GM12878 (cell line): ENCODE results near the gene CACNG4. TPM values are rescaled to one million over a fixed set of nuclear protein-coding genes. Genes with fewer than 3 reads are reported as not detected.

Experiments used
- ATAC-seq: fragments of 200-7000 bp; cut with Tn5 transposase; 3 replicates; pipeline ENCODE4 v1.9.1; 2020; ENCODE audit warnings: mild to moderate bottlenecking, moderate library complexity
- BruUV-seq: library from RNA; stranded (reverse); fragments of 400-500 nt; replicated peaks from 2 replicates; lab custom pipeline; 2021; lab: Mats Ljungman, UMichigan
- CTCF ChIA-PET: fragments of 300-600 bp; sonication (Branson Sonifier 250); formaldehyde crosslinking; extraction: SDS; loops from one replicate; lab custom pipeline; 2021; ENCODE audit warnings: inconsistent platforms; lab: Yijun Ruan, JAX
- POLR2A ChIA-PET: fragments of 350-600 bp; formaldehyde crosslinking; extraction: SDS; loops from one replicate; lab custom pipeline; 2021; ENCODE audit warnings: inconsistent platforms; lab: Charles Lee
- RAD21 ChIA-PET: fragments of 300-600 bp; sonication (Branson Sonifier 250); formaldehyde crosslinking; loops from one replicate; lab custom pipeline; 2023; ENCODE audit warnings: antibody characterized with exemption; ENCODE audit not compliant: unreplicated experiment; lab: Charles Lee
- SMC1A ChIA-PET: fragments of 300-600 bp; sonication (Branson Sonifier 250); formaldehyde crosslinking; loops from one replicate; lab custom pipeline; 2023; ENCODE audit not compliant: unreplicated experiment, uncharacterized antibody; lab: Charles Lee
- DNase-seq: peaks from one replicate; pipeline ENCODE4 v3.0.0-alpha.2; 2011; ENCODE audit warnings: low read depth, low spot score
- FAIRE-seq: peaks from 3 replicates; lab custom pipeline; 2011; peaks lifted over from hg19 to GRCh38; lab: Jason Lieb, UNC
- H2AFZ ChIP-seq: 2 replicates; pipeline ENCODE4 v1.6.0; 2011; ENCODE audit warnings: low read depth, low read length, control low read depth; ENCODE audit not compliant: control insufficient read depth
- H3K27ac ChIP-seq: 2 replicates; pipeline ENCODE4 v1.5.1; 2011; ENCODE audit warnings: control low read depth; ENCODE audit not compliant: control insufficient read depth, insufficient read depth
- H3K27me3 ChIP-seq, 2 experiments: replicated peaks in 1 of 2; 2 replicates each; pipeline versions ENCODE4 v1.6.0 to v1.6.1; 2011; ENCODE audit warnings: low read length in 1 of 2; ENCODE audit not compliant: control insufficient read depth in 2 of 2, insufficient read depth in 2 of 2
- H3K36me3 ChIP-seq, 2 experiments: 2 replicates each; pipeline ENCODE4 v1.5.1; 2011; ENCODE audit warnings: low read length in 1 of 2; ENCODE audit not compliant: control insufficient read depth in 2 of 2, insufficient read depth in 2 of 2
- H3K4me1 ChIP-seq: 2 replicates; pipeline ENCODE4 v1.6.1; 2011; ENCODE audit warnings: mild to moderate bottlenecking, low read length, moderate library complexity, mixed read lengths; ENCODE audit not compliant: control insufficient read depth, insufficient read depth
- H3K4me2 ChIP-seq: 2 replicates; pipeline ENCODE4 v1.6.0; 2011; ENCODE audit warnings: control low read depth; ENCODE audit not compliant: control insufficient read depth, insufficient read depth
- H3K4me3 ChIP-seq: fragments of 200-600 bp; sonication (generic); 2 replicates; pipeline ENCODE4 v1.5.1; 2016
- H3K79me2 ChIP-seq: 2 replicates; pipeline ENCODE4 v1.6.0; 2011; ENCODE audit warnings: low read length; ENCODE audit not compliant: control insufficient read depth, insufficient read depth
- H3K9ac ChIP-seq: 2 replicates; pipeline ENCODE4 v1.8.0; 2011; ENCODE audit warnings: low read length, control low read depth, mixed read lengths; ENCODE audit not compliant: control insufficient read depth, insufficient read depth
- H3K9me3 ChIP-seq: replicated peaks from 3 replicates; pipeline ENCODE4 v1.5.1; 2011; ENCODE audit warnings: mild to moderate bottlenecking, low read length; ENCODE audit not compliant: control insufficient read depth, insufficient read depth
- H4K20me1 ChIP-seq: 2 replicates; pipeline ENCODE4 v1.6.0; 2011; ENCODE audit not compliant: control insufficient read depth, insufficient read depth
- BCL11A ChIP-seq: IDR thresholded peaks from 2 replicates; pipeline ENCODE4 v1.6.1; 2011; ENCODE audit warnings: low read depth, low read length
- CEBPB ChIP-seq, 2 experiments: fragments of 150-350 bp in 1 of 2; IDR thresholded peaks; 2 replicates each; pipeline ENCODE4 v1.6.1; 2012 to 2014; ENCODE audit warnings: low read depth in 2 of 2, low read length in 2 of 2, borderline replicate concordance in 1 of 2, inconsistent platforms in 1 of 2
- KAT2A ChIP-seq: conservative IDR thresholded peaks from 2 replicates; pipeline ENCODE4 v1.6.1; 2011; ENCODE audit warnings: low read depth, low read length; ENCODE audit not compliant: control insufficient read depth
- KDM1A ChIP-seq: fragments of 200-600 bp; sonication (generic); IDR thresholded peaks from 2 replicates; pipeline ENCODE4 v1.6.1; 2016; ENCODE audit warnings: borderline replicate concordance
- MEF2A ChIP-seq: IDR thresholded peaks from 2 replicates; pipeline ENCODE4 v1.6.1; 2011; ENCODE audit warnings: low read depth, mild to moderate bottlenecking, low read length, moderate library complexity; ENCODE audit not compliant: insufficient read depth
- MLLT1 ChIP-seq: fragments of 450-650 bp; IDR thresholded peaks from 2 replicates; pipeline ENCODE4 v1.6.1; 2016; ENCODE audit warnings: mild to moderate bottlenecking
- MYC ChIP-seq: IDR thresholded peaks from 2 replicates; pipeline ENCODE4 v1.6.1; 2011; ENCODE audit warnings: mild to moderate bottlenecking, low read length, moderate library complexity, inconsistent platforms; ENCODE audit not compliant: insufficient read depth, insufficient replicate concordance, insufficient read length, severe bottlenecking
- PKNOX1 ChIP-seq: fragments of 450-650 bp; IDR thresholded peaks from 2 replicates; pipeline ENCODE4 v1.6.1; 2016; ENCODE audit warnings: mild to moderate bottlenecking
- POLR2A ChIP-seq: IDR thresholded peaks from 2 replicates; pipeline ENCODE4 v1.6.1; 2011; ENCODE audit warnings: low read depth, mild to moderate bottlenecking, low read length
- RELA ChIP-seq: fragments of 450-650 bp; IDR thresholded peaks from 2 replicates; pipeline ENCODE4 v1.8.0; 2014; ENCODE audit warnings: borderline replicate concordance; ENCODE audit not compliant: partially characterized antibody
- SMAD1 ChIP-seq: fragments of 450-650 bp; IDR thresholded peaks from 2 replicates; pipeline ENCODE4 v1.6.1; 2018; ENCODE audit warnings: mild to moderate bottlenecking, low read depth; ENCODE audit not compliant: partially characterized antibody
- SMARCA5 ChIP-seq: fragments of 450-650 bp; IDR thresholded peaks from 2 replicates; pipeline ENCODE4 v1.6.1; 2017; ENCODE audit warnings: mild to moderate bottlenecking
- SPI1 ChIP-seq: IDR thresholded peaks from 2 replicates; pipeline ENCODE4 v1.6.1; 2011; ENCODE audit warnings: low read depth, mild to moderate bottlenecking, low read length, moderate library complexity, borderline replicate concordance; ENCODE audit not compliant: insufficient read depth
- SREBF1 ChIP-seq: IDR thresholded peaks from 2 replicates; pipeline ENCODE4 v1.6.1; 2012; ENCODE audit warnings: mild to moderate bottlenecking, low read length
- SRF ChIP-seq, 2 experiments: IDR thresholded peaks; 2 replicates each; pipeline ENCODE4 v1.6.1; 2011; ENCODE audit warnings: low read depth in 2 of 2, low read length in 2 of 2, mild to moderate bottlenecking in 1 of 2, moderate library complexity in 1 of 2
- ZNF687 ChIP-seq: fragments of 450-650 bp; IDR thresholded peaks from 2 replicates; pipeline ENCODE4 v1.6.1; 2017; ENCODE audit warnings: mild to moderate bottlenecking, moderate library complexity
- WGBS: methylation state at CpG from one replicate; pipeline ENCODE4 v1.1.6; 2016; ENCODE audit warnings: low lambda C conversion rate; ENCODE audit not compliant: insufficient replicate concordance, insufficient coverage; ENCODE audit errors: missing lambda C conversion rate; 5-methylcytosine and 5-hydroxymethylcytosine counted together
- in situ Hi-C: fragments of 300-500 bp; cut with MboI; formaldehyde crosslinking; loops from 9 replicates; pipeline ENCODE4 v1.14.3; 2018; ENCODE audit warnings: mixed read lengths
- intact Hi-C: fragments of 100-400 bp; cut with micrococcal nuclease; formaldehyde crosslinking; loops from one replicate; pipeline ENCODE4 v1.14.2; 2022; ENCODE audit not compliant: unreplicated experiment
- polyA plus RNA-seq, 11 experiments: library from polyadenylated mRNA; depleted of rRNA in 4 of 11; unstranded in 6 of 11; stranded (reverse) in 5 of 11; fragments of >200 nt; fragmentation: Nextera tagmentation in 4 of 11; fragmentation: Illumina TruSeq in 1 of 11; extraction: Ambion mirVana in 4 of 11; extraction: Trizol in 1 of 11; gene quantifications; 1 replicate in 1 of 11; 2 replicates in 10 of 11; pipeline versions ENCODE4 v1.2.1 to v1.2.3, GENCODE V29; 2011 to 2016; ENCODE audit warnings: inconsistent platforms in 2 of 11, missing spikeins in 2 of 11, low read depth in 1 of 11
- total RNA-seq, 4 experiments: library from RNA; depleted of rRNA in 3 of 4; stranded (reverse); fragments of >200 nt in 3 of 4; fragmentation: Illumina TruSeq in 1 of 4; extraction: Trizol in 1 of 4; gene quantifications; 2 replicates each; pipeline versions ENCODE4 v1.2.1 to v1.2.3, GENCODE V29; 2013 to 2021

Gene CACNG4
- total and polyA plus RNA-seq, 10 of the 15 experiments (the other 5 are each of a cell fraction or from before 2014, with no cell fraction given): 0.08 TPM; not detected in 8

- H3K79me2 ChIP-seq: no peaks in the 10 kb centered on the region
- no peaks in the 10 kb centered on the region for H3K36me3 ChIP-seq
- no peak overlapping the region for H3K4me2 ChIP-seq
- H4K20me1 ChIP-seq: no peaks in the 10 kb centered on the region
- FAIRE-seq: no peak
- H3K27me3 ChIP-seq: no peaks in the 10 kb centered on the region; a peak in 2 of 4 replicates
- no TSS peak for BruUV-seq
- no peaks in the 10 kb centered on the region for H3K9me3 ChIP-seq
- ChIA-PET SMC1A (interaction anchor here (0.7 kb wide), 1 partner anchor 13 kb away, joined by 3 read pairs; no protein-coding TSS in a partner anchor), CTCF (no interaction called here), POLR2A (no interaction called here), RAD21 (no interaction called here)
- no peak for ATAC-seq
- no peaks in the 10 kb centered on the region for H3K4me1 ChIP-seq
- 57% methylated on average over 6 of the region's 6 CpGs for WGBS
- in situ Hi-C loops: no loop called here
- intact Hi-C loops: no loop called here
- H3K4me3 ChIP-seq: no peak overlapping the region
- H3K27ac ChIP-seq: no peak overlapping the region
- no peak overlapping the region for H2AFZ ChIP-seq
- no peak for DNase-seq
- no peak overlapping the region for H3K9ac ChIP-seq
- TF ChIP-seq SMAD1 (no peak), POLR2A (no peak), MLLT1 (no peak), RELA (no peak), KDM1A (no peak), MEF2A (no peak), SREBF1 (no peak), BCL11A (no peak), SMARCA5 (no peak), SRF (IDR thresholded peaks at IDR 0.05; ENCODE audit: low read depth in 2 of 2, low read length in 2 of 2) (no peak), MYC (no peak), PKNOX1 (no peak), SPI1 (no peak), CEBPB (IDR thresholded peaks at IDR 0.05; ENCODE audit: borderline replicate concordance in 1 of 2, low read depth in 2 of 2, low read length in 2 of 2) (no peak), ZNF687 (no peak), KAT2A (no peak)
Measured at GRCh38 chr17:66956941-66957340, 7.6 kb upstream of the CACNG4 start.
